Measurements from ENCODE around the gene GNB2. TPM values are rescaled to one million over a fixed set of nuclear protein-coding genes. Genes with fewer than 3 reads are reported as not detected.

The GNB2 gene
- total RNA-seq, 1 experiment from 2014 or later = 299 TPM

DNA sequence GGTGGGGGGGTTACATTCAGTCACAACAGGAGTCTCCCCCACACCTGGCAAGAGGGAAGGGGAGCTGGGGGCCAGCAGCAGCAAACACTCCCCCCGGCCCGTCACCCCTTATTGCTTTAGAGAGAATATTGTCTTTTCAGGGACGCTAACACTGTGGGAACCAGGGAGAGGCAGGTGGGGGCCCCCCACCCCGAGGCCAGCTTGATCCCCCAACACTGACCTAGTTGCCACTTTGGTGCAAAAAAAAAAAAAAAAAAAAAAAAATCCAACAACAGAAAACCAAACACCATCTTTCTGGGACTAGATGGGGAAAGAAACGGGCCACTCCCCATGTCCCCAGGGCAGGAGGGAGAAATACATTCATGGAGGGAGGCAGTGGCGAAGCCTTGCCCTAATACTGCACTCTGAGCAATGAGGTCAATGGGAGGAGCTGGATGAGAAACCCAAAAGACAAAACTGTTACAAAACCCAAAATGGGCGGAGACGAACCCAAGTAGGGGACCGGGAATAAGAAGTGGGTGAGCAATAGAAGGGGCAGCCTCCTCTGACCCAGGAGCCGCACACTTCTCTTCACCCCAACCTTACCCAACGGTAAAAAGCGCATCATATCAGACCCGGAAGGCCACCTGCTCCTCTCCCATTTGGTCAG, 6.5 kb downstream of the GNB2 start:
- no peaks in the 10 kb centered on the region; the same call in 1 of the 2 replicates for H3K4me1 ChIP-seq (replicated peaks; ENCODE audit: insufficient read depth)
- no peak overlapping the region for H3K4me2 ChIP-seq
- DNase-seq = no peak
- ChIA-PET CTCF (interaction anchor here (0.7 kb wide), 1 partner anchor 26 kb away, joined by 7 read pairs; the partner anchor contains the start of gene POP7), POLR2A (ENCODE audit: unreplicated experiment) (no interaction called here)
- H3K79me2 ChIP-seq (ENCODE audit: low read depth) = peaks cover 13% of the 10 kb centered on the region
- H3K9me2 ChIP-seq (ENCODE audit: insufficient read depth) = no peaks in the 10 kb centered on the region
- H3K4me3 ChIP-seq = no peak overlapping the region
- peaks cover 39% of the 10 kb centered on the region for H4K20me1 ChIP-seq (ENCODE audit: insufficient read depth)
- H3K36me3 ChIP-seq (ENCODE audit: low read depth) = peaks cover 13% of the 10 kb centered on the region; the same call in 1 of the 2 replicates
- no peak for TF ChIP-seq EZH2 (IDR thresholded peaks at IDR 0.05; ENCODE audit: low read depth)
- TF ChIP-seq, protein P1, sequence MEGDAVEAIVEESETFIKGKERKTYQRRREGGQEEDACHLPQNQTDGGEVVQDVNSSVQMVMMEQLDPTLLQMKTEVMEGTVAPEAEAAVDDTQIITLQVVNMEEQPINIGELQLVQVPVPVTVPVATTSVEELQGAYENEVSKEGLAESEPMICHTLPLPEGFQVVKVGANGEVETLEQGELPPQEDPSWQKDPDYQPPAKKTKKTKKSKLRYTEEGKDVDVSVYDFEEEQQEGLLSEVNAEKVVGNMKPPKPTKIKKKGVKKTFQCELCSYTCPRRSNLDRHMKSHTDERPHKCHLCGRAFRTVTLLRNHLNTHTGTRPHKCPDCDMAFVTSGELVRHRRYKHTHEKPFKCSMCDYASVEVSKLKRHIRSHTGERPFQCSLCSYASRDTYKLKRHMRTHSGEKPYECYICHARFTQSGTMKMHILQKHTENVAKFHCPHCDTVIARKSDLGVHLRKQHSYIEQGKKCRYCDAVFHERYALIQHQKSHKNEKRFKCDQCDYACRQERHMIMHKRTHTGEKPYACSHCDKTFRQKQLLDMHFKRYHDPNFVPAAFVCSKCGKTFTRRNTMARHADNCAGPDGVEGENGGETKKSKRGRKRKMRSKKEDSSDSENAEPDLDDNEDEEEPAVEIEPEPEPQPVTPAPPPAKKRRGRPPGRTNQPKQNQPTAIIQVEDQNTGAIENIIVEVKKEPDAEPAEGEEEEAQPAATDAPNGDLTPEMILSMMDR (conservative IDR thresholded peaks at IDR 0.05) = no peak
- BruUV-seq (replicated peaks) = TSS peak; percentile 18
- peaks cover 21% of the 10 kb centered on the region; the same call in 1 of the 2 replicates for H3F3A ChIP-seq (ENCODE audit: insufficient read depth, low read depth)
- no peaks in the 10 kb centered on the region for H3K9me3 ChIP-seq (ENCODE audit: insufficient read depth, low read depth)
- no peak overlapping the region for H3K27ac ChIP-seq
- H2AFZ ChIP-seq = no peak overlapping the region
- H3K27me3 ChIP-seq (ENCODE audit: insufficient read depth, low read depth) = no peaks in the 10 kb centered on the region
- intact Hi-C loops (cut with micrococcal nuclease; ENCODE audit: unreplicated experiment) = no loop called here

DNA sequence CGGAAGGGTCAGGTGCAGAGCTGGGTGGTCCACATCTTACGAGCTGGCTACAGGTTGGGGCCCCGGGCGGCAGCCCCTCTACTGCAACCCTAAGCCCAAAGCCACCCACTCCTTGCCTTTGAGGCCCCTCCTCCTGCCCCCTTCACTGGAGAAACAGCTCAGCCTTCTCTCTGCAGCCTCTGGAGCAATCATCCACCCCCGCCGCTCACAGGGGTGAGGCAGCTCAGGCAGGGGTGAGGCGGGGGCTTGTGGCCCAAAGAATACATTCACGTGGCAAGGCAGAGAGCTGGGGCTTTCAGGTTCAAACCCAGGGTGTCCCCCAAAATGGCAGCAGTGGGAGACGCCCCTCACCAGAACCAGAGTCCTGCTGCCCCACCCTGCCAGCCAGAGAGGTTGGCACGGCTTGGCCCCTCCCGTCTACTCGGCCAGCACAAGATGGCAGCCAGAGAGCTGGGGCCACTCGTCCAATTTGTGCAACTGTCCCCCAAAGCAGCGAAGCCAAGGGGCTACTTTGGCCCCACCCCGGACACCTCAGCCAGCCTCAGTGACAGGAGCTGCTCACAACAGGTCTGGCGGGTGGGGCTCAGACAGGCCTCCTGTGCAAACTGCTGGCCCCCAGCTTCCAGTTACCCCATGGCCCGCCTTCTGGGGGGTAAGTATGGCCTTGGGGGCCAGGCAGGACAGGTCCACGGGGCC, 7.2 kb downstream of the GNB2 start:
- intact Hi-C loops (cut with micrococcal nuclease; ENCODE audit: unreplicated experiment) = no loop called here
- Histone ChIP-seq H3K27ac (no peak overlapping the region), H4K20me1 (ENCODE audit: insufficient read depth) (peaks cover 36% of the 10 kb centered on the region), H3K4me3 (no peak overlapping the region), H3F3A (ENCODE audit: insufficient read depth, low read depth) (peaks cover 25% of the 10 kb centered on the region; the same call in 1 of the 2 replicates), H3K9me3 (ENCODE audit: insufficient read depth, low read depth) (no peaks in the 10 kb centered on the region), H3K79me2 (ENCODE audit: low read depth) (peaks cover 7% of the 10 kb centered on the region), H3K4me1 (replicated peaks; ENCODE audit: insufficient read depth) (no peaks in the 10 kb centered on the region; the same call in 1 of the 2 replicates), H2AFZ (no peak overlapping the region), H3K4me2 (no peak overlapping the region), H3K9me2 (ENCODE audit: insufficient read depth) (no peaks in the 10 kb centered on the region), H3K36me3 (ENCODE audit: low read depth) (peaks cover 13% of the 10 kb centered on the region; the same call in 1 of the 2 replicates), H3K27me3 (ENCODE audit: insufficient read depth, low read depth) (no peaks in the 10 kb centered on the region)
- BruUV-seq (replicated peaks) = no TSS peak
- TF ChIP-seq, protein P1 (conservative IDR thresholded peaks at IDR 0.05) = no peak
- TF ChIP-seq EZH2 (IDR thresholded peaks at IDR 0.05; ENCODE audit: low read depth) = no peak
- no peak for DNase-seq
- ChIA-PET POLR2A (ENCODE audit: unreplicated experiment) (interaction anchor here (0.5 to 0.7 kb wide), 2 partner anchors 69 to 119 kb away, joined by 3 to 22 read pairs; partner anchors contain the start of gene MOSPD3), CTCF (no interaction called here)

DNA sequence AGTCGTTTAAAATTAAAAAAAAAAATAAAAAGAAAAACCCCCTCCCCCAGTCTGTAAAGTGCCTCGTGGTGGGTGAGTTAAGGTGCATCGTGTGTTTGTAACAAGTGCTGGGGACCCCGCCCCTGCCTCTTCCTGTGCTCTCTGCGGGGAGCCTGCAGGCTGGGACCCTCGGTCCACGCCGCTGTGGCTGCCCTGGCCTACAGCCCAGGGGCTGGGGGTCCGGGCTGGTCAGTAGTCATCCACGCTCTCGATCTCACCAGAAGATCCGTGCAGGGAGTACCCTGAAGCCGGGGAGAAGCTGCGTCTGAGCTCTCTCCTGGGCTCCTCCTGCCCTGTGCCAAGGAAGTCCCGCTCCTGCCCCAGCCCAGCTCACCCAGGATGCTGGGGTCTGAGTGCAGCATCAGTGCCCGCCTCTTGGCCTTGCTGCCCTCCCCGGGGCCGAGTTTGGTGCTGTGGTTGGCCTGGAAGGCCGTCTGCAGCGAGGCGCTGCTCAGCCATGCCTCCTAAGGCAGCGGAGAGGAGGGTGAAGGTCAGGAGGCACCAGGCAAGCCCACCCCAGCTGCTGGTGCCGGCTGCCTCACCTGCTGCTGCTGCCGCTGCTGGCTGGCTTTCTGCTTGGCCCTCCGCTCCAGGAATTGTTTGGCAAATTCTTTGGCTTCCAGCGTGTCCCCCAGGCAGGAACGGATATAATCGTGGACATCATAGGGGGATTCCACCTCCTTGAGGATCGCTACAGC, 8.1 kb downstream of the GNB2 start:
- POLR2A ChIA-PET (ENCODE audit: unreplicated experiment) = interaction anchor here (0.6 kb wide), 1 partner anchor 11 kb away, joined by 3 read pairs; no protein-coding TSS in a partner anchor
- H3F3A ChIP-seq (ENCODE audit: insufficient read depth, low read depth) = peaks cover 25% of the 10 kb centered on the region; the same call in 1 of the 2 replicates
- H2AFZ ChIP-seq = no peak overlapping the region
- no TSS peak for BruUV-seq (replicated peaks)
- no peak overlapping the region for H3K27ac ChIP-seq
- no peaks in the 10 kb centered on the region for H3K9me2 ChIP-seq (ENCODE audit: insufficient read depth)
- H3K4me3 ChIP-seq = no peak overlapping the region
- no peak for TF ChIP-seq EZH2 (IDR thresholded peaks at IDR 0.05; ENCODE audit: low read depth)
- TF ChIP-seq, protein P1 (conservative IDR thresholded peaks at IDR 0.05) = no peak
- H4K20me1 ChIP-seq (ENCODE audit: insufficient read depth) = peaks cover 28% of the 10 kb centered on the region
- CTCF ChIA-PET = no interaction called here
- H3K4me1 ChIP-seq (replicated peaks; ENCODE audit: insufficient read depth) = no peaks in the 10 kb centered on the region
- H3K36me3 ChIP-seq (ENCODE audit: low read depth) = peaks cover 12% of the 10 kb centered on the region; the same call in 1 of the 2 replicates
- no peaks in the 10 kb centered on the region for H3K9me3 ChIP-seq (ENCODE audit: insufficient read depth, low read depth)
- DNase-seq = no peak
- no peaks in the 10 kb centered on the region for H3K27me3 ChIP-seq (ENCODE audit: insufficient read depth, low read depth)
- intact Hi-C loops (cut with micrococcal nuclease; ENCODE audit: unreplicated experiment) = no loop called here
- 0 out of 2 replicates have a peak, but pooled peaks cover under 1% of the 10 kb centered on the region for H3K79me2 ChIP-seq (ENCODE audit: low read depth)
- no peak overlapping the region for H3K4me2 ChIP-seq

All from PC-9 (cell line).